Lung microvascular endothelial cell (primary cell): ENCODE results near the gene RALGDS. TPM values are rescaled to one million over a fixed set of nuclear protein-coding genes. Genes with fewer than 3 reads are reported as not detected.
"Not testable (repeated sequence)": the region's sequence is repeated elsewhere in the genome, so short reads cannot be mapped to it uniquely, and the experiment has no call there.

Source experiments
- DNase-seq, 2 donors: peaks; one replicate each; pipeline versions ENCODE4 v3.0.0 to v3.0.0-alpha.2; 2010; ENCODE audit warnings: low read depth in 2 of 2
- total RNA-seq: library from RNA; depleted of rRNA; stranded (reverse); fragments of >200 nt; gene quantifications from 2 replicates; pipeline ENCODE4 v1.2.1, GENCODE V29; 2014

Gene RALGDS
- total RNA-seq, 1 donor from 2014 or later: 37.5 TPM

GRCh38 chr9:133107961-133108793 is 12.9 kb downstream of the RALGDS start:
- no peak for DNase-seq

DNA sequence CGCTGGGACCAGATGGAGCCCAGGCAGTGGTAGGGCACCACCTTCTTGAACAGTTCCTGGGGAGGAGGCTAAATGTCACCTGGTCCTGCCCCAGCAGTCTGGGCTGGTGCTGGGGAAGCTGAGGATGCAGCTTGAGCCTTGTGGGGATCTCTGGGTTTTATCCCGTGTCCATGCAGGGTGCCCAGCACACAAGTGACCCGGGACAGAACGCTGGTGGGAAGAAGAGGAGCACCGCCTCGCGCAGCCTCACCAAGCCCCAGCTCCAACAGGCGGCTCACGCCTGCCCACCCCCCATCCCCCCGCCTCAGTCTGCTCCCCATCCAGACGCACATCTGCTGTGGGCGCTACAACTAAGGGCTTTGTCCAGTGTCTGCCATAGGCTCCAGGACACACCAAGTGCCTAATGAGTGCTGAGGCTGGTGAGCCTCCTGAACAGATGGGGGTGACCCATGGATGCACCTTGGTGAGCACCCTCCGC is 13.8 kb downstream of the RALGDS start:
- DNase-seq: no peak

- no peak for DNase-seq
These were observed 14.4 kb downstream of the RALGDS start for GRCh38 chr9:133106511-133107244.

- DNase-seq: no peak
These were observed 15.6 kb downstream of the RALGDS start for GRCh38 chr9:133105461-133105770.

DNA sequence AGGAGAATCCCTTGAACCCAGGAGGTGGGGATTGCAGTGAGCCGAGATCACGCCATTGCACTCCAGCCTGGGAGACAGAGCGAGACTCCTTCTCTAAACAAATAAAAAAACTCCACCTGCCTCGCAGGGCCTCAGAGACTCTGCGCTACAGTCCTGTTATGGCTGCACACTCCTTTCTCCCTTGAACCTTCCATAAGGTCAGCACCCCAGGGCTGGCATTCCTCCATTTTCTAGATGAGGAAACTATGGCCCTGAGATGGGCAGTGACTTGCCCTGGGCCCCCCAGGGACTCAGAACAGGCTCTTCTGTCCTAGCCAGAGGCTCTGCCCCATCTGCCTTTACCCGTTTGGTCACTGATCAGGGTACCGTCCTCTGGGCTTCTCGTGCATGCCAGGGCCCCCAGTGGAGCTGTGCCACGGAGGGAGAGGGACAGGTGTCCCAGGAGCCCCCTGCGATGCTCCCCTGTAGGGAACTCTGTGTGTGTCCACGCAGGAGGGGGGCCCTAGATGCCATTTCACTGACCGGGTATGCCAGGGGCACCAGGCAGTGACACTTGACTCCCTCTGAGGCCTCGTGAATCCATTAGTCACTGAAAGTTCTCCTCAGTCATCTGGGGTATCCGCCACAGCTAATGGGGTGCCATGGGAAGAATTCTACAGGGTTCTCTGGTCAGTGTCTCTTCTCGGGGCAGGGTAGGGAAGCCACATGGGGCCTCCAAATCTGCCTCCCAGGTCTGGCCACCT is 16.2 kb downstream of the RALGDS start:
- DNase-seq: no peak

GRCh38 chr9:133103987-133104505 is 17.0 kb downstream of the RALGDS start:
- DNase-seq: no peak

GRCh38 chr9:133103183-133103986 is 17.7 kb downstream of the RALGDS start:
- peak; percentile 51 to 65 for DNase-seq

GRCh38 chr9:133102190-133103021 is 18.6 kb downstream of the RALGDS start:
- DNase-seq: no peak

- no peak for DNase-seq
These were observed 19.5 kb downstream of the RALGDS start for GRCh38 chr9:133101356-133102189.

GRCh38 chr9:133100506-133101355 is 20.3 kb downstream of the RALGDS start:
- no peak for DNase-seq

GRCh38 chr9:133099726-133100505 is 21.1 kb downstream of the RALGDS start:
- no peak for DNase-seq

DNA sequence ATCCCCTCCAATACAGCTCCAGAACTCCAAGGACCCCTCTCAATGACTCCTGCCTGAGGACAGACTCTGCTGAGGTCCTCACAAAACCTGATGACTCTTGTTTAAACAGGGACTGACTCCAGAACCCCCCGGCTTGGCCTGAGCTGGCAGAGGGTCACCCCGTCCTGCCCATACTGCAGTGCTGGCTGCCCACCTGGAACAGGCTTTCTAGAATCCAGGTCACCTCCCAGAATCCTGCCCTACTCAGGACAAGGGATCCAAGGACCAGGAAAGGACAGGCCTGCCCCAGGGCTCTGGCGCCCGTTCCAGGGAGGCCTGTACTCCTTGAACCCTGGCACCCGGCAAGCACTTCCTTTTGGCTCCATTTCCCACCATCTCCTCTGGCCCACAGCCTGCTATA is 22.2 kb downstream of the RALGDS start:
- DNase-seq: no peak

- DNase-seq: no peak
These were observed 22.8 kb downstream of the RALGDS start for GRCh38 chr9:133098104-133098754.

DNA sequence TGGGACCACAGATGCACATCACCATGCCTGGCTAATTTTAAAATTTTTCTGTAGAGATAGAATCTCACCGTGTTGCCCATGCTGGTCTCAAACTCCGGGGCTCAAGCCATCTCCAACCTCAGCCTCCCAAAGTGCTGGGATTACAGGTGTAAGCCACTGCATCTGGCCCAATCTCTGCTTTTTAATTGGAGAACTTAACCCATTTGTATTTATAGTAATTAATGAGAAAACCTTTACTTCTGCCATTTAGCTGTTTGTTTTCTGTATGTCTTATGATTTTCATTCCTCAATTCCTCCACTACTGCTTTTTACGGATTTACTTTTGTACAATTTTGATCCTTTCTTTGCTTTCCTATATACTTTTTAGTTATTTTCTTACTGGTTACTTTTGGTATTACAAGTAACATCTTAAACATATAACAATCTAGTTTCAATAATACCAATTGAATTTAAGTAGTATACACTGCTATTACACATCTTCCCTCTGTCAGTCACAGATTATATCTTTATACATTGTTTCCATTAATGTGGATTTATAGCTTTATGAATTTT is 26.1 kb downstream of the RALGDS start:
- no peak for DNase-seq

DNA sequence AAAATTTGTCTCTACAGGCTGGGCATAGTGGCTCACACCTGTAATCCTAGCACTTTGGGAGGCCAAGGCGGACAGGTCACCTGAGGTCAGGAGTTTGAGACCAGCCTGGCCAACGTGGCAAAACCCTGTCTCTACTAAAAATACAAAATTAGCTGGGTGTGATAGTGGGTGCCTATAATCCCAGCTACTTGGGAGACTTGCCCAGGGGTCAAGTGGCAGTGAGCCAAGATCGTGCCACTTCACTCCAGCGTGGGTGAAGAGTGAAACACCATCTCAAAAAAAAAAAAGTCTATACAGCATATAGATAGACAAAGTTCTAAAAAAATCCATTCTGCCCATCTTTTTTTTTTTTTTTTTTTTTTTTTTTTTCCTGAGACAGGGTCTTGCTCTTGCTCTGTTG is 26.7 kb downstream of the RALGDS start:
- DNase-seq: not testable (repeated sequence)

DNA sequence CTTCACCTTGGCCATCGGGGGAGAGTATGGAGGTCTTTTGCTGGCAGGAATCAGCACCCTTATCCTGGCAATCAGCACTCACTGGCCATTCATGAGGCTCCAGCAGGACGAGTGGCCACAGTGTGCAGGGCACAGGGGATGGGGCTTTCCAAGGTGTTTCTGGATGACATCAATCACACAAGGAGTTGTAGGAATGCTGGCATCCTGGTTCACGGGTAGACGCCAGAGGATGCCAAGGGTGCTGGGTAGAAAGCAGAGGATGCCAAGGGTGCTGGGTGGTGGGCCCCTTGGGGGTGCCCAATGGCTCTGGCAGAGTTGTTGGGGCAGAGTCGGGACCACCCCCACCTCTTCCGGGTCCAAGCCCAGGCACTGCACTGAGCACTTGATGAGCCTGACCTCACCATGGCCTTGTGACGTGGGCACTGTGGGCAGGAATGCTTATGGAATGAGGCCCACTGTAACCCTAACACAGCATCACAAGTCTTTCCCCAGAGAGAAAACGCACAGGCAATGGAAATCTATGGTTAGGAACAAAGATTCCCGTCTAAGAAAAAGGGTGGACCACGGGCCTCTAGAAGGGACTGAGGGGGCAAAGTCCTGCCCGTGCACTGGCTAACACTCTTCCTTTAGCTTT is 30.2 kb downstream of the RALGDS start:
- DNase-seq: no peak
